HEK293 (cell line): ENCODE data around the gene FOSL1.

Experiments
- CTCF ChIA-PET: fragments of 350-600 bp; formaldehyde crosslinking; extraction: SDS; loops from one replicate; lab custom pipeline; 2021; ENCODE audit warnings: antibody characterized with exemption; lab: Yijun Ruan, JAX
- POLR2A ChIA-PET: fragments of 300-600 bp; formaldehyde crosslinking; extraction: SDS; loops from one replicate; lab custom pipeline; 2020; ENCODE audit warnings: antibody characterized with exemption, inconsistent platforms; lab: Yijun Ruan, JAX
- H3K27ac ChIP-seq: fragments of 200-500 bp; sonication (Bioruptor generic); 2 replicates; pipeline ENCODE4 v1.5.1; 2014; ENCODE audit warnings: low read depth, low read length, control low read depth, inconsistent platforms; ENCODE audit errors: extremely low read depth
- H3K36me3 ChIP-seq, 2 experiments: fragments of 200-500 bp in 1 of 2; sonication (Bioruptor generic) in 1 of 2; 1 replicate in 1 of 2; 2 replicates in 1 of 2; pipeline ENCODE4 v1.5.1; 2014 to 2017; ENCODE audit warnings: inconsistent platforms in 2 of 2, low read length in 2 of 2; ENCODE audit not compliant: control insufficient read depth in 2 of 2, insufficient read depth in 1 of 2
- H3K4me1 ChIP-seq: fragments of 200-500 bp; sonication (Bioruptor generic); 2 replicates; pipeline ENCODE4 v1.5.1; 2014; ENCODE audit warnings: mild to moderate bottlenecking, low read length, inconsistent platforms; ENCODE audit not compliant: control insufficient read depth, insufficient read depth
- H3K4me3 ChIP-seq: 2 replicates; pipeline ENCODE4 v1.5.1; 2011; ENCODE audit warnings: low read depth, mild to moderate bottlenecking, control low read depth, low read length, moderate library complexity
- H3K9me3 ChIP-seq: fragments of 200-500 bp; sonication (Bioruptor generic); 2 replicates; pipeline ENCODE4 v1.5.1; 2014; ENCODE audit warnings: low read depth, low read length, inconsistent platforms; ENCODE audit not compliant: control insufficient read depth, insufficient read depth
- FEZF1 ChIP-seq: fragments of 450-650 bp; formaldehyde crosslinking; IDR thresholded peaks from 2 replicates; pipeline ENCODE4 v1.5.1; 2016; ENCODE audit warnings: missing biosample characterization, missing genetic modification characterization
- GFI1B ChIP-seq: fragments of 450-650 bp; formaldehyde crosslinking; IDR thresholded peaks from 2 replicates; pipeline ENCODE4 v1.5.1; 2016; ENCODE audit warnings: missing biosample characterization, missing genetic modification characterization
- HOXC10 ChIP-seq: sonication (generic); formaldehyde crosslinking; IDR thresholded peaks from 2 replicates; pipeline ENCODE4 v1.8.1; 2023; ENCODE audit warnings: mild to moderate bottlenecking, missing genetic modification reagents
- KLF17 ChIP-seq: fragments of 450-650 bp; formaldehyde crosslinking; IDR thresholded peaks from 2 replicates; pipeline ENCODE4 v1.5.1; 2016; ENCODE audit warnings: missing biosample characterization, missing genetic modification characterization
- REST ChIP-seq: fragments of 450-650 bp; formaldehyde crosslinking; IDR thresholded peaks from 2 replicates; pipeline ENCODE4 v1.5.1; 2016; ENCODE audit warnings: missing biosample characterization, missing genetic modification characterization
- SP2 ChIP-seq: fragments of 450-650 bp; formaldehyde crosslinking; IDR thresholded peaks from 2 replicates; pipeline ENCODE4 v1.5.1; 2016; ENCODE audit warnings: missing biosample characterization, missing genetic modification characterization
- ZBTB48 ChIP-seq: fragments of 450-650 bp; formaldehyde crosslinking; IDR thresholded peaks from 2 replicates; pipeline ENCODE4 v1.5.1; 2016; ENCODE audit warnings: missing biosample characterization, missing genetic modification characterization
- ZBTB6 ChIP-seq: fragments of 450-650 bp; formaldehyde crosslinking; IDR thresholded peaks from 2 replicates; pipeline ENCODE4 v1.5.1; 2017; ENCODE audit warnings: missing biosample characterization, missing genetic modification characterization
- ZEB2 ChIP-seq: fragments of 450-650 bp; formaldehyde crosslinking; IDR thresholded peaks from 2 replicates; pipeline ENCODE4 v1.5.1; 2016; ENCODE audit warnings: missing biosample characterization, missing genetic modification characterization
- ZFP69B ChIP-seq: fragments of 450-650 bp; formaldehyde crosslinking; IDR thresholded peaks from 2 replicates; pipeline ENCODE4 v1.5.1; 2016; ENCODE audit warnings: missing biosample characterization, missing genetic modification characterization
- ZNF157 ChIP-seq: fragments of 450-650 bp; formaldehyde crosslinking; IDR thresholded peaks from 2 replicates; pipeline ENCODE4 v1.5.1; 2016; ENCODE audit warnings: missing biosample characterization, missing genetic modification characterization
- ZNF398 ChIP-seq: fragments of 450-650 bp; formaldehyde crosslinking; IDR thresholded peaks from 2 replicates; pipeline ENCODE4 v1.5.1; 2017; ENCODE audit warnings: missing biosample characterization, missing genetic modification characterization
- ZNF513 ChIP-seq: fragments of 450-650 bp; IDR thresholded peaks from 2 replicates; pipeline ENCODE4 v1.5.1; 2018; ENCODE audit warnings: missing biosample characterization, missing genetic modification characterization
- ZNF596 ChIP-seq: fragments of 450-650 bp; IDR thresholded peaks from 2 replicates; pipeline ENCODE4 v1.5.0; 2018; ENCODE audit warnings: missing biosample characterization, mild to moderate bottlenecking, missing genetic modification characterization, moderate library complexity
- ZNF639 ChIP-seq: fragments of 450-650 bp; formaldehyde crosslinking; IDR thresholded peaks from 2 replicates; pipeline ENCODE4 v1.5.1; 2016; ENCODE audit warnings: missing biosample characterization, missing genetic modification characterization
- ZNF664 ChIP-seq: fragments of 450-650 bp; formaldehyde crosslinking; IDR thresholded peaks from 2 replicates; pipeline ENCODE4 v1.5.1; 2016; ENCODE audit warnings: missing biosample characterization, missing genetic modification characterization
- ZNF692 ChIP-seq: fragments of 450-650 bp; formaldehyde crosslinking; IDR thresholded peaks from 2 replicates; pipeline ENCODE4 v1.5.1; 2016; ENCODE audit warnings: missing biosample characterization, missing genetic modification characterization
- ZNF837 ChIP-seq: fragments of 450-650 bp; formaldehyde crosslinking; IDR thresholded peaks from 2 replicates; pipeline ENCODE4 v1.5.1; 2016; ENCODE audit warnings: missing biosample characterization, missing genetic modification characterization
- ZNF843 ChIP-seq: fragments of 450-650 bp; formaldehyde crosslinking; IDR thresholded peaks from 2 replicates; pipeline ENCODE4 v1.5.1; 2016; ENCODE audit warnings: missing biosample characterization, missing genetic modification characterization

FOSL1 gene

GRCh38 chr11:65882120-65883057, 17.8 kb downstream of the FOSL1 start:
- Histone ChIP-seq H3K9me3 (no peaks in the 10 kb centered on the region), H3K4me1 (no peaks in the 10 kb centered on the region), H3K27ac (no peak overlapping the region), H3K4me3 (no peak overlapping the region), H3K36me3 (peaks cover 0 to 53% of the 10 kb centered on the region in 2 experiments; a peak in 2 of 3 replicates)
- TF ChIP-seq SP2 (tag by site-specific recombination) (no peak), REST (tag by site-specific recombination) (no peak), HOXC10 (CRISPR knock-in tag) (no peak), ZNF596 (no peak), ZNF157 (no peak), ZNF398 (tag by site-specific recombination) (no peak), ZBTB48 (tag by site-specific recombination) (no peak), FEZF1 (tag by site-specific recombination) (no peak), ZNF639 (no peak), ZNF837 (tag by site-specific recombination) (no peak), ZNF664 (tag by site-specific recombination) (no peak), ZBTB6 (tag by site-specific recombination) (no peak), ZNF843 (no peak), KLF17 (no peak), ZEB2 (tag by site-specific recombination) (no peak), GFI1B (tag by site-specific recombination) (no peak), ZNF692 (tag by site-specific recombination) (no peak), ZNF513 (no peak), ZFP69B (tag by site-specific recombination) (no peak)
- POLR2A ChIA-PET = interaction anchor here (1.1 to 2.1 kb wide), 3 partner anchors 8 to 24 kb away, joined by 3 to 6 read pairs (median 6); partner anchors contain the start of genes CCDC85B and CFL1
- CTCF ChIA-PET = interaction anchor here (0.9 to 9.5 kb wide), 6 partner anchors 8 to 170 kb away, joined by 3 to 189 read pairs (median 18); partner anchors contain the start of genes FOSL1 and KAT5
